GM23248 (cell line): ENCODE results near the gene MIER2. TPM values are rescaled to one million over a fixed set of nuclear protein-coding genes. Genes with fewer than 3 reads are reported as not detected.

ENCODE experiments used
- DNase-seq: peaks from one replicate; pipeline ENCODE4 v3.0.0-alpha.2; 2015
- H2AFZ ChIP-seq: fragments of 200-600 bp; sonication (generic); 2 replicates; pipeline ENCODE4 v1.6.1; 2016; ENCODE audit warnings: antibody characterized with exemption
- H3F3A ChIP-seq: fragments of 200-600 bp; sonication (generic); 2 replicates; pipeline ENCODE4 v1.6.1; 2016; ENCODE audit warnings: mild to moderate bottlenecking, antibody characterized with exemption, mixed run types; ENCODE audit not compliant: insufficient read depth
- H3K27ac ChIP-seq: fragments of 200-600 bp; sonication (generic); 2 replicates; pipeline ENCODE4 v1.5.1; 2016; ENCODE audit warnings: mild to moderate bottlenecking
- H3K27me3 ChIP-seq: fragments of 200-600 bp; sonication (generic); replicated peaks from 2 replicates; pipeline ENCODE4 v1.6.1; 2016; ENCODE audit warnings: mild to moderate bottlenecking; ENCODE audit not compliant: insufficient read depth
- H3K36me3 ChIP-seq: fragments of 200-600 bp; sonication (generic); 2 replicates; pipeline ENCODE4 v1.6.1; 2016; ENCODE audit warnings: low read depth, mild to moderate bottlenecking
- H3K4me1 ChIP-seq: fragments of 200-600 bp; sonication (generic); 2 replicates; pipeline ENCODE4 v1.6.1; 2016; ENCODE audit warnings: mild to moderate bottlenecking; ENCODE audit not compliant: insufficient read depth
- H3K4me2 ChIP-seq: fragments of 200-600 bp; sonication (generic); one replicate; pipeline ENCODE4 v1.6.1; 2016; ENCODE audit warnings: mild to moderate bottlenecking; ENCODE audit not compliant: unreplicated experiment
- H3K4me3 ChIP-seq: fragments of 200-600 bp; sonication (generic); 2 replicates; pipeline ENCODE4 v1.5.1; 2016; ENCODE audit warnings: mild to moderate bottlenecking
- H3K79me2 ChIP-seq: fragments of 200-600 bp; sonication (generic); 2 replicates; pipeline ENCODE4 v1.6.1; 2016; ENCODE audit warnings: mild to moderate bottlenecking; ENCODE audit not compliant: insufficient read depth
- H3K9ac ChIP-seq: fragments of 200-600 bp; sonication (generic); 2 replicates; pipeline ENCODE4 v1.6.1; 2016; ENCODE audit warnings: mild to moderate bottlenecking
- H3K9me2 ChIP-seq: fragments of 200-600 bp; sonication (generic); 2 replicates; pipeline ENCODE4 v1.6.1; 2016; ENCODE audit warnings: mixed run types, mild to moderate bottlenecking, moderate library complexity; ENCODE audit not compliant: insufficient read depth
- H3K9me3 ChIP-seq: fragments of 200-600 bp; sonication (generic); one replicate; pipeline ENCODE4 v1.6.1; 2017; ENCODE audit warnings: low read depth
- H4K20me1 ChIP-seq: fragments of 200-600 bp; sonication (generic); 2 replicates; pipeline ENCODE4 v1.6.0; 2016; ENCODE audit not compliant: insufficient read depth
- EZH2 ChIP-seq: fragments of 200-600 bp; sonication (generic); IDR thresholded peaks from 2 replicates; pipeline ENCODE4 v1.6.1; 2018; ENCODE audit warnings: antibody characterized with exemption, mild to moderate bottlenecking; ENCODE audit not compliant: insufficient read depth, poor library complexity, severe bottlenecking
- EZH2phosphoT487 ChIP-seq: fragments of 200-600 bp; sonication (generic); IDR thresholded peaks from 2 replicates; pipeline ENCODE4 v1.6.1; 2018; ENCODE audit warnings: antibody characterized with exemption, moderate library complexity, mild to moderate bottlenecking, low read depth; ENCODE audit not compliant: insufficient read depth
- WGBS, 2 experiments: methylation state at CpG; one replicate each; pipeline ENCODE4 v1.1.6; 2015 to 2017; ENCODE audit warnings: low lambda C conversion rate in 2 of 2, low coverage in 1 of 2; ENCODE audit errors: missing lambda C conversion rate in 2 of 2; 5-methylcytosine and 5-hydroxymethylcytosine counted together
- in situ Hi-C: fragments of 300-500 bp; cut with MboI; formaldehyde crosslinking; loops from 2 replicates; pipeline ENCODE4 v1.15.0; 2020
- polyA plus RNA-seq: library from polyadenylated mRNA; unstranded; fragments of >200 nt; fragmentation: Nextera tagmentation; extraction: Ambion mirVana; gene quantifications from 2 replicates; pipeline ENCODE4 v1.2.1, GENCODE V29; 2016
- total RNA-seq: library from RNA; depleted of rRNA; stranded (reverse); fragments of >200 nt; shearing (Covaris generic); gene quantifications from 2 replicates; pipeline ENCODE4 v1.2.3, GENCODE V29; 2014

The MIER2 gene
- total and polyA plus RNA-seq, 2 experiments from 2014 or later = 11.8 to 30.7 TPM

- no peaks in the 10 kb centered on the region for H3K4me1 ChIP-seq
- no peaks in the 10 kb centered on the region for H4K20me1 ChIP-seq
- no peaks in the 10 kb centered on the region for H3F3A ChIP-seq
- H2AFZ ChIP-seq = no peak overlapping the region
- H3K27me3 ChIP-seq = no peaks in the 10 kb centered on the region
- no peaks in the 10 kb centered on the region for H3K9me3 ChIP-seq
- no peak overlapping the region for H3K9ac ChIP-seq
- no peaks in the 10 kb centered on the region for H3K36me3 ChIP-seq
- 64 to 75% methylated on average over 10 of the region's 10 CpGs for WGBS, 2 experiments
- no peak overlapping the region for H3K4me2 ChIP-seq
- H3K79me2 ChIP-seq = no peaks in the 10 kb centered on the region
- DNase-seq = no peak
- no peak for TF ChIP-seq EZH2phosphoT487
- TF ChIP-seq EZH2 = no peak
- no peak overlapping the region for H3K27ac ChIP-seq
- in situ Hi-C loops = no loop called here
- H3K9me2 ChIP-seq = no peaks in the 10 kb centered on the region
- H3K4me3 ChIP-seq = no peak overlapping the region
Observed at GRCh38 chr19:279656-280055, 64.9 kb downstream of the MIER2 start.

DNA sequence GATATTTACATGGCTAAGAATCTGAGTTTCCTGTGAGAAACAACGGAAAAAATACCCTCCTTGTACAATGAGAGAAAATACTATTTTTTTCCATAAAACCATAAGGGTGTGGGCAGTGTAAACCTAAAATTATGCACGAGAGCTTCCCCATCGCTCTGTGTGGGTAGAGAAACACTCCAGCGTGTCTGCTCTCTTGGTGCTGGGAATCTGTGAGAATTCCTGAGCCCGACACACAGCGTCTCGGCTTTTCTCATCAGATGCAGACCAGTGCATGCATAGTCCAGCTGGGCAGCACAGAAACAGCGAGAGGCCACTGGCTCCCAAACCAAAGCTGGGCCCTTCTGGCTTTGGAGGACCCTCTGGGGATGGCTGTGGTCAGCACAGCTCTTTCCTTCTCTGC lies 65.4 kb downstream of the MIER2 start:
- Histone ChIP-seq H3K79me2 (no peaks in the 10 kb centered on the region), H3K36me3 (no peaks in the 10 kb centered on the region), H3K9me3 (no peaks in the 10 kb centered on the region), H3K27ac (no peak overlapping the region), H3K4me2 (no peak overlapping the region), H3K27me3 (no peaks in the 10 kb centered on the region), H4K20me1 (no peaks in the 10 kb centered on the region), H3K9ac (no peak overlapping the region), H3F3A (no peaks in the 10 kb centered on the region), H2AFZ (no peak overlapping the region), H3K9me2 (no peaks in the 10 kb centered on the region), H3K4me1 (no peaks in the 10 kb centered on the region), H3K4me3 (no peak overlapping the region)
- in situ Hi-C loops = no loop called here
- WGBS, 2 experiments = 66 to 70% methylated on average over 8 of the region's 8 CpGs
- DNase-seq = no peak
- TF ChIP-seq EZH2 (no peak), EZH2phosphoT487 (no peak)

DNA sequence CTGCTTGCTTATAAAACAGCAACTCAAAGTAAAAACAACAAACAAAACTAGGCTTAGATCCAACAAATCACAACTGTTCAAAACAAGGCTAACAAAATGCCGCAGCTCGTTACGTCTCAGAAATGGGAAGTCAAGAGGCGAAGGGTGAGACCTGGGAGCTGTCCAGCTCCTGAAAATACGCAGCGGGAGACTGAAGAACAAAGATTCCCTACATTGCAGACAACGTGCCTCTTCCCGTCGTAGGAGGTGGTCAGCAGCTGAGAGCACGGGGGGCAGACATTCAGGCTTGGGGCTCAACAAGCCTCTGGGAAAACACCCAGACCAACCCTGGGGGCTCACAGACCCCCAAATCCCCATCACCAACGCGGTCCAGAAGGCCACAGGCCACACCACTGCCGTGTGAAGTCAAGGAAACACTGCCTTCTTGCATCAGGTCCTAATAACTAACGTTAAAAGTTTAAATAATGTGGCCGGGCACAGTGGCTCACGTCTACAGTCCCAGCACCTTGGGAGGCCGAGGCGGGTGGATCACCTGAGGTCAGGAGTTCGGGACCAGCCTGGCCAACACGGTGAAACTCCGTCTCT lies 66.9 kb downstream of the MIER2 start:
- Histone ChIP-seq H3K9me3 (no peaks in the 10 kb centered on the region), H3K36me3 (no peaks in the 10 kb centered on the region), H4K20me1 (no peaks in the 10 kb centered on the region), H3K27ac (no peak overlapping the region), H3K79me2 (no peaks in the 10 kb centered on the region), H3K4me2 (no peak overlapping the region), H3K9ac (no peak overlapping the region), H3K4me3 (no peak overlapping the region), H2AFZ (no peak overlapping the region), H3K4me1 (no peaks in the 10 kb centered on the region), H3F3A (no peaks in the 10 kb centered on the region), H3K9me2 (no peaks in the 10 kb centered on the region), H3K27me3 (no peaks in the 10 kb centered on the region)
- TF ChIP-seq EZH2phosphoT487 (no peak), EZH2 (no peak)
- DNase-seq = peak; percentile 50
- in situ Hi-C loops = no loop called here
- WGBS, 2 experiments = 32 to 39% methylated on average over 20 to 21 of the region's 21 CpGs

DNA sequence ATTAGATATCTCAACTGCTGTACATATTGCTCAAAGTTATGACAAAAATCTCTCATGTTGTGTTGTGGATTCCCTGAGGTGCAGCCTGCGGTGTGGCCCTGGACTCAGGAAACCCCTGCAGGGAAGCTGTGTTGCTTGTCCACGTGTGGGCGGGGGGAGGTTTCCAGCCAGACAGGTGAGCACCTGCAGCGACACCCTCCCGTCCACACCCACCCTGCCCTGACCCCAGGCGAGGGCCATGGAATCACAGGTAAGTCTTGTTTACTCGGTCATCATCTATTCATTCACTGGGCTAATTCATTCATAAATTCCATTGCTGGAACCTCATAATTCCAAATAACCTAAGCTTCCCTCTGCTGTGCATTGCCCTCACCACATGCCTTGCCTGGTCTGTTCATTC lies 67.5 kb downstream of the MIER2 start:
- DNase-seq = no peak
- Histone ChIP-seq H3K9me3 (no peaks in the 10 kb centered on the region), H3K9me2 (no peaks in the 10 kb centered on the region), H3K4me2 (no peak overlapping the region), H3K4me1 (no peaks in the 10 kb centered on the region), H4K20me1 (no peaks in the 10 kb centered on the region), H3K4me3 (no peak overlapping the region), H2AFZ (no peak overlapping the region), H3K79me2 (no peaks in the 10 kb centered on the region), H3K27me3 (no peaks in the 10 kb centered on the region), H3K9ac (no peak overlapping the region), H3F3A (no peaks in the 10 kb centered on the region), H3K27ac (no peak overlapping the region), H3K36me3 (no peaks in the 10 kb centered on the region)
- in situ Hi-C loops = no loop called here
- no peak for TF ChIP-seq EZH2phosphoT487
- TF ChIP-seq EZH2 = no peak
- WGBS, 2 experiments = 57 to 60% methylated on average over 5 to 7 of the region's 7 CpGs
